Measurements from ENCODE around the gene SPACA7.

GRCh38 chr13:112468069-112468468 lies 91.9 kb downstream of the SPACA7 start:
- TF ChIP-seq BACH2 (CRISPR knock-in tag; IDR thresholded peaks at IDR 0.05; ENCODE audit: borderline replicate concordance) (no peak), ZFP3 (CRISPR knock-in tag; IDR thresholded peaks at IDR 0.05) (no peak), GLIS3 (CRISPR knock-in tag; IDR thresholded peaks at IDR 0.05) (no peak), POU6F1 (CRISPR knock-in tag; IDR thresholded peaks at IDR 0.05; ENCODE audit: borderline replicate concordance, low read depth) (no peak), CREB5 (CRISPR knock-in tag; IDR thresholded peaks at IDR 0.05; ENCODE audit: low read depth) (no peak), PATZ1 (CRISPR knock-in tag; IDR thresholded peaks at IDR 0.05; ENCODE audit: borderline replicate concordance) (no peak), ZFP30 (CRISPR knock-in tag; IDR thresholded peaks at IDR 0.05) (no peak), ARNTL (CRISPR knock-in tag; IDR thresholded peaks at IDR 0.05; ENCODE audit: borderline replicate concordance, low read depth) (no peak), PPARA (CRISPR knock-in tag; IDR thresholded peaks at IDR 0.05; ENCODE audit: borderline replicate concordance) (no peak), TOX (CRISPR knock-in tag; IDR thresholded peaks at IDR 0.05; ENCODE audit: borderline replicate concordance) (no peak), ZNF8 (CRISPR knock-in tag; IDR thresholded peaks at IDR 0.05) (no peak)

Measured in SK-N-SH treated with all-trans-retinoic acid at 6 μM for 48 hours (cell line).